ENCODE measurements around the gene PLCD1.

DNA sequence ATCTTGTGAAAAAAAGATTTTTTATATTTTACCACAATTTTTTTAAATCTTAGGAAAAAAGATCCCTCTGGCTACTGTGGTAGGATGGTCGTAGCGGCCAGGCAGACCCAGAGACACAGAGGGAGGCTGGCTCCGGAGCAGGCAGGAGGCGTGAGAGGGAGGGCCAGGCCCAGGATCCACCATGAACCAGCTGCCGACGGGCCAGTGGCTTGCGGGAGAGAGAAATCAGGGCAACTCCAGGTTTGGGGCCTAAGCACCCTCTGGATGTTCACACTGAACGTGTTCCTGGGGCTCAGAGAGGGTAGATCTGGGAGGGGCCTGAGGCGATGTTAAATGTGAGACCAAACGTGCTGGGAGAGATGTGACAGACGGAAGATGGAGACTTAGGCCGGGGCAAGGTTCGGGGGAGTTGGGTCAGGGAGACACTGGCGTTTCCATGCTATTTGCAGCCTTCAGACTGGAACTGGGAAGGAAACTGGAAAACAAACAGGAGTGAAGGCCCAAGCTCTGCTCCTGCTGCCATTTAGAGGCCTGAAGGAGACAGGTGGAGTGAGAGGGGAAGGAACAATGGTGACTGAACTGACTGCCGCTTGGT lies 40.4 kb downstream of the PLCD1 start:
- TF ChIP-seq, protein P1, sequence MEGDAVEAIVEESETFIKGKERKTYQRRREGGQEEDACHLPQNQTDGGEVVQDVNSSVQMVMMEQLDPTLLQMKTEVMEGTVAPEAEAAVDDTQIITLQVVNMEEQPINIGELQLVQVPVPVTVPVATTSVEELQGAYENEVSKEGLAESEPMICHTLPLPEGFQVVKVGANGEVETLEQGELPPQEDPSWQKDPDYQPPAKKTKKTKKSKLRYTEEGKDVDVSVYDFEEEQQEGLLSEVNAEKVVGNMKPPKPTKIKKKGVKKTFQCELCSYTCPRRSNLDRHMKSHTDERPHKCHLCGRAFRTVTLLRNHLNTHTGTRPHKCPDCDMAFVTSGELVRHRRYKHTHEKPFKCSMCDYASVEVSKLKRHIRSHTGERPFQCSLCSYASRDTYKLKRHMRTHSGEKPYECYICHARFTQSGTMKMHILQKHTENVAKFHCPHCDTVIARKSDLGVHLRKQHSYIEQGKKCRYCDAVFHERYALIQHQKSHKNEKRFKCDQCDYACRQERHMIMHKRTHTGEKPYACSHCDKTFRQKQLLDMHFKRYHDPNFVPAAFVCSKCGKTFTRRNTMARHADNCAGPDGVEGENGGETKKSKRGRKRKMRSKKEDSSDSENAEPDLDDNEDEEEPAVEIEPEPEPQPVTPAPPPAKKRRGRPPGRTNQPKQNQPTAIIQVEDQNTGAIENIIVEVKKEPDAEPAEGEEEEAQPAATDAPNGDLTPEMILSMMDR (conservative IDR thresholded peaks at IDR 0.05; ENCODE audit: low read length): no peak
- no peak for TF ChIP-seq EZH2phosphoT487 (IDR thresholded peaks at IDR 0.05; ENCODE audit: borderline replicate concordance, low read depth, low read length)

All from OCI-LY7 (cell line).